ENCODE results near the gene FAM151A. TPM values are rescaled to one million over a fixed set of nuclear protein-coding genes. Genes with fewer than 3 reads are reported as not detected.

FAM151A gene
- total and polyA plus RNA-seq, 7 donors: 0.05 to 0.07 TPM; not detected in 5

GRCh38 chr1:54600947-54601721, 22.2 kb downstream of the FAM151A start:
- no peak for TF ChIP-seq CTCF (IDR thresholded peaks at IDR 0.05)
- WGBS, 3 donors: 75 to 81% (median 81%) methylated on average over 21 of the region's 21 CpGs
- Histone ChIP-seq H3K4me1 (no peaks in the 10 kb centered on the region), H3K36me3 (ENCODE audit: insufficient read depth in 1 of 2, low read depth in 1 of 2) (peaks cover 2 to 89% of the 10 kb centered on the region in 2 donors), H3K27ac (no peak overlapping the region), H3K4me3 (no peak overlapping the region), H3K27me3 (ENCODE audit: insufficient read depth in 3 of 3, low read length in 2 of 3) (no peaks in the 10 kb centered on the region), H3K9me3 (no peaks in the 10 kb centered on the region)
- DNase-seq: no peak
- intact Hi-C loops (cut with DNase I): no loop called here
- ATAC-seq: no peak

GRCh38 chr1:54599211-54599823, 24.0 kb downstream of the FAM151A start:
- no peaks in the 10 kb centered on the region for H3K27me3 ChIP-seq (ENCODE audit: insufficient read depth in 3 of 3, low read length in 2 of 3)
- WGBS, 3 donors: 85 to 92% (median 92%) methylated on average over 13 of the region's 13 CpGs
- no peak overlapping the region for H3K4me3 ChIP-seq
- intact Hi-C loops (cut with DNase I): no loop called here
- DNase-seq (no peak), ATAC-seq (no peak)
- no peaks in the 10 kb centered on the region for H3K9me3 ChIP-seq
- H3K36me3 ChIP-seq (ENCODE audit: insufficient read depth in 1 of 2, low read depth in 1 of 2): peaks cover 2 to 88% of the 10 kb centered on the region in 2 donors
- no peak for TF ChIP-seq CTCF (IDR thresholded peaks at IDR 0.05)
- H3K27ac ChIP-seq: no peak overlapping the region
- H3K4me1 ChIP-seq: no peaks in the 10 kb centered on the region

GRCh38 chr1:54597455-54598030, 25.8 kb downstream of the FAM151A start:
- no peak for TF ChIP-seq CTCF (IDR thresholded peaks at IDR 0.05)
- Histone ChIP-seq H3K4me1 (no peaks in the 10 kb centered on the region), H3K27me3 (ENCODE audit: insufficient read depth in 3 of 3, low read length in 2 of 3) (no peaks in the 10 kb centered on the region), H3K36me3 (ENCODE audit: insufficient read depth in 1 of 2, low read depth in 1 of 2) (peaks cover 2 to 77% of the 10 kb centered on the region in 2 donors), H3K4me3 (no peak overlapping the region), H3K9me3 (no peaks in the 10 kb centered on the region), H3K27ac (no peak overlapping the region)
- ATAC-seq (no peak), DNase-seq (no peak)
- WGBS, 3 donors: 81 to 87% (median 86%) methylated on average over 3 of the region's 3 CpGs
- intact Hi-C loops (cut with DNase I): no loop called here

GRCh38 chr1:54596756-54597155, 26.6 kb downstream of the FAM151A start:
- no peak for TF ChIP-seq CTCF (IDR thresholded peaks at IDR 0.05)
- ATAC-seq: no peak
- Histone ChIP-seq H3K9me3 (no peaks in the 10 kb centered on the region), H3K27ac (no peak overlapping the region), H3K4me3 (no peak overlapping the region), H3K36me3 (ENCODE audit: insufficient read depth in 1 of 2, low read depth in 1 of 2) (peaks cover 2 to 70% of the 10 kb centered on the region in 2 donors), H3K27me3 (ENCODE audit: insufficient read depth in 3 of 3, low read length in 2 of 3) (no peaks in the 10 kb centered on the region), H3K4me1 (no peaks in the 10 kb centered on the region)
- WGBS, 3 donors: 66 to 89% (median 74%) methylated on average over 3 of the region's 3 CpGs
- DNase-seq: no peak
- intact Hi-C loops (cut with DNase I): no loop called here

Measured in psoas muscle (tissue), 8 donors.